HG03108 (cell line): ENCODE measurements around the gene MAPK11.

Experiments used
- ATAC-seq: cut with Tn5 transposase; IDR thresholded peaks from one replicate; pipeline ENCODE4 v1.9.1; 2021; ENCODE audit warnings: moderate library complexity; ENCODE audit not compliant: unreplicated experiment

The MAPK11 gene

DNA sequence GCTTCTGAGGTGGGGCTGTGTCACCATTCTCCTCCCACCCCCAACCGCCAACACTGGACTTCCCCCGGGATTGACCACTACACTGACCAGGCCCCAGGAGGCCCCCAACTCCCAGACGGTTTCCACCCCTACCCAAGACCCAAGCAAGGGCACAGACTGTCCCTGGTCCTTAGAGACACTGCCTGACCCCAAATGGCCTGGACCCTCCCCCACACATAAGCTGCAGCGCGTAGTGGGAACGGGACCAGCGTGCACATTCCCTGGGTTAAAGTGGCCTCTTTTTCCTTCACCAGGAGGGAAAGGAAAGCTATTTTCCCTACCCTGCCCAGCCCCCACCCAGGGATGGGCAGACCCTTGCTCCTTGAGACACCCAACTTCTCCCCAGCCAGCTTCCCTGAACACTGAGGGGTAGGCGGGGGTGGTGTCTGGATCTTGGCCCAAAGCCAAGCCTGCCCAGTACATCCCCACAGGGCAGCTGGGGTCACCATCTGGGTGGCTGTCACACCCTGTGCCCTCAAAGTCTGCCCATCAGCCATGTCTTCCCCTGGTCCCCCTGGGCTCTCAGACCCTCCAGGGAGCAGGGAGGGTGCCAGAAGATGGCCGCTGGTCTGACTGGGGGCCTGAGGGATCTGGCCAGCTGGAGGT, 7.1 kb downstream of the MAPK11 start:
- ATAC-seq: no peak

DNA sequence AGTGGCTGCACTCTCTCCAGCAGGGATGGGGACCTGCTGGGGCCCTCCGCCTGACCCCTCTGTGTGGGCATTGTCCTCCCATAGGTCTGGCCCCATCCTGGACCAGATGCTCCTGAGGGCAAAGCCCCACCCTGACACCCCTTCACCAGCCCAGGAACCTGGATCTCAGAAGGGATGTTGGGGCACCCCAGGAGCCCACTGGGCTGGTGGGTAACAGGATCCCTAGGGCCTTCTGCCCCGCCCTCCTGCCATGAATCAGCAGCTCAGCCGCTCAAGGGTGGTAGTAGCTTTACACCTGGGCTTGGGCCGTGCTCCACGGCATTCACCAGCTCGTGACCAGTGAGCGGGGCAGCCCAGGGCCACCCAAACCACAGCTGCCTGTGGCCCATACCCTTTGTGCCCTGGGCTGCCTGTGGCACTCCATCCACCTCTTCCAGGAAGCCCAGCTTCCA, 7.7 kb downstream of the MAPK11 start:
- no peak for ATAC-seq

DNA sequence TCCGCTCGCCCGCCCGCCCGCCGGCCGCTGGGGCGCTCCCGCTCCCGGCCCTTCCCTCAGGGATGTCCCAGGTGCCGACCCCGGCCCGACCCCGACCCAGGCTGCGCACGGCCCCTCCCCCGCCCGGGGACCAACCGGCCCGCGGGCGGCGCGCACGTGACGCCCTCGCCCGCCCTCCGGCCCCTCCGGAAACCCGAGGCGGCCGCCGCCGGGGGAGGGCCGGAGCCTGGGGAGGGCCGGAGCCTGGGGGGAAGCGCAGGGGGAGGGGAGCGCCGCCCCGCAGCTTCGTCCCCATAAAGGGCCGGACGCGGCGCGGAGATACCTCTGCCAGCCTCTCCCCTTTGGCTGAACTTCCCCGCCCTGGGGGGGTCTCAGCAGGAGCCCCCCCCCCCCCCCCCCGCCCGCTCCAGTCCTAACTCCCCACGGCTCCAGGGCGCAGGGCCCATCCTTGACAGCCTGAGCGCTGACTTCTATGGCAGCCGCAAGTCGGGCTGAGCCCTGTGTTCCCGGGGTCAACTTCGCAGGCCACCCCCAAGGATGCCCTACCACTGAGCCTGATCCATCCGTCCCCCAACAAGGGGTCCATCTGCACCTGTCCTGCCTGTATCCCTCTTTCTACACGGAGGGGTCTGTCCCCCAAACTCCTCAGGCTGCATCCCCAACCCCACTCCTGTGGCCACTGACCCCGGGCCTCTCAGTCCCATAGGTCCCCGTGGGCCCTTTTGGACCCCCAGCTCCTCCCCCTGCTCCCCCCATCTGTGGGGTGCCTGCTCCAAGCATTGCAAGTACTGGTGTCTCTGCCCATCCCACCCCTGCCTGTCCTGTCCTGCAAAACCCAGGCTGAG, 8.3 kb downstream of the MAPK11 start, which contains the start of gene MAPK12:
Gene MAPK12 (minus strand): TSS at position 69 of the 845 bp plus-strand sequence. CDS start 174 bp downstream, outside the sequence.
- no peak for ATAC-seq

DNA sequence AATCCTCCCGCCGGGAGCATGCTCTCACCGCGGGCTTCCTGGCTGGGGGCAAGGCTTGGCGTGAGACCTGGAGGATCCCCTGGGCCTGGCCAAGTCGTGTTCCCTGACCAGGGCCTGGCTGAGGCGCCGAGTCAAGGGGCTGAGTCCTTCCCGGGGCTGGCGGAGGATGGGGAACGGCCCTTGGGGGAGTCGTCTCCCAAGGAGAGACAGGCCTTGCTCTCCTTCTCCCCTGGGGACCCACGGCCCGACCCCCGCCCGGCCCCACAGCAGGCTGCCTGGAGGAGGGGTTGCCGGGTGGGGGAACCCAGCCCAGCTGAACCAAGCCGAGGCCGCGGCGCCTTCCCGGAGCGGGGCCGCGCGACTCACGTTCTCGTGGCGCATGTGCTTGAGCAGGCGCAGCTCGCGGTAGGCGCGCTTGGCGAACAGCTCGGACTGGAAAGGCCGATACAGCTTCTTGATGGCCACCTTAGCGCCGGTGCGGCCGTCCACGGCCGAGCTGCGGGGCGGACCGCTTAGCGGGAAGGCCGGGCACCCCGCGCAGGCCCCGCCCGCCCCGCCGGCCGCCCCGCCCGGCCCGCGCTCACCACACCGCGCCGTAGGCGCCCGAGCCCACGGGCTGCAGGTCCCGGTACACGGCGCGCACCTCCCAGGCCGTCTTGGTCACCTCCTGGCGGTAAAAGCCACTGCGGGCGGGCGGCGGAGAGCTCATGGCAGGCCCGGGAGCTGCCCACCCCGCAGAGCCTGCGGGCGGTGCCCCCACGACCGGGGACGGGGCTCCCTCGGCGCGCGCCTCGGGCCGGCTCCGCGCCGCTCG, 9.2 kb downstream of the MAPK11 start:
- no peak for ATAC-seq

DNA sequence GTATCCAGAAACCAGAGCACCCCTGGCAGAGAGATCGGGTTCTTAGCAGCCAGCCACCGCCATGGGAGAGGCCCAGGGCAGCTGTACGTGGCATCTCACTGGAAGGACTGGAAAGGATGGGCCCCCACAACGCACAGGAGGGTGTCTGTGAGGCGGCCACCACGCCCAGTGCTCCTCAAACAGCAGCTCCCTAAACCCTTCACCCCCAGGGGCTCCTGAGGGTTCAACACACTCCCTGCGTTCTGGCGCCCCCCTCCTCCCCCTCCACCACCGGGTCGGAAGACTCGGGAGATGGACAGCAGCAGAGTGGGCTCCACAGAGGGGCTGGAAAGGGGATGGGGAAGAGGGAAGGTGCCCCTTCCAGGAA, 9.8 kb downstream of the MAPK11 start:
- no peak for ATAC-seq

DNA sequence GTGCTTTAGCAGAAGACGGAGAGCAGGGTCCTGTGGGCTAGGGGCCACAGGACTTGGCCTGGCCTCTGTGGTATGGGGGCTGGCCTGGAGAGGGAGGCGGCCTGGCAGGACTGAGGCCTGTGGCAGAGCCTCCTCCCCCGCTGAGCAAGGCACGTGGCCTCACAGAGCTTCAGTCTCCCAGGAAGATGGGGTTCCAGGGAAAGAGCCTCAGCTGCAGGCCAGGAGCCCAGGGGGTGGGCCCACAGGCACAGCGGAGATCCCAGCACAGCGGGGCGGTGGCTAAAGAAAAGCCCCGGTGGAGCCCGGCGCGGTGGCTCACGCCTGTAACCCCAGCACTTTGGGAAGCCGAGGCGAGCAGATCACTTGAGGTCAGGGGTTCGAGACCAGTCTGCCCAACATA, 10.9 kb downstream of the MAPK11 start:
- ATAC-seq: no peak

DNA sequence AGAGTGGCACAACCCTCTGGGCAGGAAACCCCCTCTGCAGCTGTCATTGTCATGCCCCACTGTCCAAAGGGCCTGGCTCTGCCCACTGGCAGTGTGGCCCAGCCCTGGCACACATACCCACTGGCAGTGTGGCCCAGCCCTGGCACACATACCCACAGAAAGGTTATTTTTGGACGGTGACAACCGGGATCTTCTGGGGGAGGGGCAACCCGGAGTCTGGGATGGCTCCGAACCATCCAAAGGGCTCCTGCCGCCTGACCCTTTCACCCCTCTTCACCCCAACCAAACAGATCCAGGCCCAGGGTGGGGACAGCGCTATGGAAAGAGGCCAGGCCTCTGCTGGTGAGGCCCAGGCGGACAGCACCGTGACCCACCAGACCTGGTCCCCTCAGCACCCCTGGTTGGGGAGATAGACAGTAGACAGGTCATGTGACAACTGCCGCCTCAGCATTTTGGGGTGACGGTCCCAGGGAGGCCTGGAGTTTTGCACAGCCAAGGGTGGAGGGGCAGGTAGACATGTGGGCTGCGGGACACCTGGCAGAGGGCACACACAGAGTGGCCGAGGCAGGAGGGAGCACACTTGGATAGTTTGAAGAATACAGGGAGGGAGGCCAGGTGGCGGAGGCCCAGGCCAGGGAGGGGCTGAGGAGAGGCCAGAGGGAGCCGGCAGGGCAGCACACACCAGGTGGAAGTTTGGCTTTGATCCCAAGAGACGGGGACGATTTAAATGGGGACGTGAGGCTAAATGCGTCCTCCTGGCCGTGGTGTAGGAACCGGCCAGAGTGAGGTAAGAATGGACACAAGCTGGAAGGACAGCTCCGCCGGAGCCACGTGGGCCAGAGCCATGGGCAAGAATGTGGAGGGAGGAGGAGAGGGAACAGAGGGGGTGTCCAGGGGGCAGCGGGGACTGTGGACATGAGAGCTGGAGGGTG, 11.6 kb downstream of the MAPK11 start:
- no peak for ATAC-seq

DNA sequence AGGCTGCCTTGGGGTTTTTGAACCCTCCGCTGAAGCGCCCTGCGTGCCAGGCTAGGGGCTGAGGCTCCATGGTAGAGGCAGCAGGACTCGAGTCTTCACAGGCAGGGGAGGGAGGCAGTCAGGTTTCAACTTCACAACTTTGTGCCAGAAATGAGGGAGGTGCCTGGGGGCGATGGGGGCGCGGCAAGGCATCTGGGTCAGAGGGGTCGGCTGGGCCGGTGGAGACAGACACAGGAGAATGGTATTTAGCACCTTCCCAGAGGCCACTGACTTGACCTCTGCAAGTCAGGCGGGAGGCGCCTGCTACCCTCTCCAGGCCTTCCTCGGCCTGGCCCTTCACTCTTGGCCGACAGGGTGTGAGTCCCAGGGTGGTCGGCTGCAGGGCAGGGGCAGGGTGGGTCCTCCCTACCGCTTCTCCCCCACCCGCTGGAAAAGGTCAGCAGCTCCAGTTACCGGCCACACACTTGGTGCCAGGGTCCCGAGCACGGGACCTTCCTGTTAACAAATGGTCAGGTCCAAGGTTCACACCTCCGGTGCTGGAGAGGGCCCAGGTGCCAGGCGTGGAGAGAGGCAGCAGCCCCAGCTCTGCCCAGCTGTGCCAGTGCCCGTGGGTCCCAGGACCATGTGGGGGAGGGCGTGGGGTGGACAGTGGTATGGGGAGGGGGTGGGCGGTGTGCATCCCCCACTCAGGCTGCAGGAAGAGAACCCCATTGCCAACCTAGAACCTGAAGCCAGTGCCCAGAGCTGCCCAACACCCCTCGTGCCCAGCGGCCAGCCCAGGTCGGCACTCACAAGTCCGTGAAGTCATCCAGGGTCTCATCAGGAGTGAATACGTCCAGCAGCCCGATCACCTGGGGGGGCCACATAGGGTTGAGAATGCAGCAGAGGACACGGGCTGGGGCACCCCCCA, 12.5 kb downstream of the MAPK11 start:
- no peak for ATAC-seq

DNA sequence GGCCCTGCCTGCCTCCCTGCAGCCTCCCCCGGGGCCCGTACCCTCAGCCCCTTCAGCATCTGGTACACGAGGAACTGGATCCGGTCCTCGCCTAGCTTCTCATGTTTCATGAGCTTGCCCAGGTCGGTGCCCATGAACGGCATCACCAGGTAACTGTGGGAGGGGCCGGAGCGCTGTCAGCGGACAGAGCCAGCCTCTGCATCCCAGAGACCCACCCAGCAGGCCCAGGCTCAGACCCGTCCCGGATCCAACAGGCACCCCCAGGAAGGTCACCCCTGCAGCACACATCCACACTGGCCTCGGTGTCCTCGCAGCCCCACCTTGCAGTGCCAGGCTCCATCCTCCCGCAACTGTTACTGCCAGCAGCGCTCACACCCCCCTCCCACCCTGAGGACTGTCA, 13.1 kb downstream of the MAPK11 start:
- no peak for ATAC-seq

DNA sequence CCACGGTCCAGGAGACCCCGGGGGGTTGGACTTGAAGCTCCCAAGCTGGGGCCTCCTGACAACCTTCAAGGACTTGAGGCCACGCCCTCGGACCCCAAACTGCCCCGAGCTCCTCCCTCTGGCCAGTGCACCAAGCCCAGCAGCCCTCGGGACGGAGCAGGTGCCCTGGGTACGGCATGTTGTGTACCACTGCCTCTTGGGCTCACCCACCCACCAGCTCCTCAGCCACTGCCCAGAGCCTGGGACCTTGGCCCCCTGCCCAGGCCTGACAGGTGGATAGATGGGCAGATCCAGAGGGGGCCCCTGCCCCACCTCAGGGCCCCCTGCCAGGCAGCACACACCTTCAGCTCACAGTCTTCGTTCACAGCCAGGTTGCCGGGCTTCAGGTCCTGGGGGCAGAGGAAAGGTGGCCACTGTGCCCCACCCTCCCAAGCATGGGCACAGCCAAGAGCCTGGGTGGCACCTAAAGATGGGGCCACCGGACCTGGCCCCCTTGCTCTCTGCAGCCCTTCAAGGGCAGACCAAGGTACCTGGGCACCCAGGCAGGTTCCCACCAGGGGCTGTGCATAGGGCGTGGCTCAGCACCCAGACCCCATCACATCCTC, 13.8 kb downstream of the MAPK11 start:
- no peak for ATAC-seq

DNA sequence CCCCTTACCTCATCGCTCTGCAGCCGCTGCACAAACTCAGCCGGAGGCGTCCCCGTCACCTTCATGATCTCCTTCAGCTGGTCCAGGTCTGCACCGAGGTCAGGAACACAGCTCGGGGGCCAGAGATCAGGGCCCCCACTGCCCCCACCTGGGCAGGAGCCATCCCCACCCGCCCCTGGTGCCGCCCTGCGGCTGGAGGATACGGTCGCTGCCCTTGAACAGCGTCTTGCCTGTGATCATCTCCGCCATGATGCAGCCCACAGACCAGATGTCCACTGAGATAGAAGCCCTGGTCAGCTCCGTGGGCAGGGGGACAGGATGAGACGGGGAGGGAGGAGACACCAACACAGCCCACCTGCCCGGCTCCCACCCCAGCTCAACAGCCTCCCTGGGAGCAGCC, 14.6 kb downstream of the MAPK11 start:
- ATAC-seq: no peak

DNA sequence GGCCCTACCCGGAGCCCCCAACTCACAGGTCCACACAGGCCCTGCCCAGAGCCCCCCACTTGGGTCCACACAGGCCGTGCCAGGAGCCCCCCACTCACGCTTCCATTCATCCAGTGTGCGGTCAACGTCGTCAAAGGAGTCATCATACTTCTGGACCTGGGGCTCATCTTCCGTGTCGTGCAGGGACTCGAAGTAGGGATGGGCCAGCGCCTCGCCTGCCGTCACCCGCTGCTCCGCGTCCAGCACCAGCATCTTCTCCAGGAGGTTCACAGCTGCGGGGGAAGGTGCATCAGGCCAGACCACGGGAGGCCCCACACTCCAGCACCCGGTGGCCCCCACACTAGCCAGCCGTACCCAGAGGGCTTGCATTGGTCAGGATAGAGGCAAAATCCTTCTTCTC, 15.1 kb downstream of the MAPK11 start:
- no peak for ATAC-seq

DNA sequence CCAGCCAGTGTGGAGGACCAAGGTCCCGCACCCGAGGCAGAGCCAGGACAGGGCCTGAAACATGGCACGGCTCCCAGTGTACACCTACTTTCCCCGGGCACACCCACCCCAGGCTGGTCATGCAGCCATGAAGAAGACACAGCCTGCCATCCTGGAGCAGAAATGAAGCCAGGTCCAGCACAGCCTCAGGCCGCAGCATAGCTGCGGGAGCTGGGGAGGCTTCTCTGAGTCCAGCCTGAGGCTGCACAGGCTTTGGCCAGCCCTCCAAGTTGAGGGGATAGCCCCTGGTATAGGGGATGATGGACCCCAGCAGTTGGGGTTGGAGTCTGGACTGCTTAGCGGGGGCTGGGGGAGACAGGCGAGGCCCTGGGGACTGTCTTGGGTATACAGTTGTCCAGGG, 16.2 kb downstream of the MAPK11 start:
- ATAC-seq: no peak

DNA sequence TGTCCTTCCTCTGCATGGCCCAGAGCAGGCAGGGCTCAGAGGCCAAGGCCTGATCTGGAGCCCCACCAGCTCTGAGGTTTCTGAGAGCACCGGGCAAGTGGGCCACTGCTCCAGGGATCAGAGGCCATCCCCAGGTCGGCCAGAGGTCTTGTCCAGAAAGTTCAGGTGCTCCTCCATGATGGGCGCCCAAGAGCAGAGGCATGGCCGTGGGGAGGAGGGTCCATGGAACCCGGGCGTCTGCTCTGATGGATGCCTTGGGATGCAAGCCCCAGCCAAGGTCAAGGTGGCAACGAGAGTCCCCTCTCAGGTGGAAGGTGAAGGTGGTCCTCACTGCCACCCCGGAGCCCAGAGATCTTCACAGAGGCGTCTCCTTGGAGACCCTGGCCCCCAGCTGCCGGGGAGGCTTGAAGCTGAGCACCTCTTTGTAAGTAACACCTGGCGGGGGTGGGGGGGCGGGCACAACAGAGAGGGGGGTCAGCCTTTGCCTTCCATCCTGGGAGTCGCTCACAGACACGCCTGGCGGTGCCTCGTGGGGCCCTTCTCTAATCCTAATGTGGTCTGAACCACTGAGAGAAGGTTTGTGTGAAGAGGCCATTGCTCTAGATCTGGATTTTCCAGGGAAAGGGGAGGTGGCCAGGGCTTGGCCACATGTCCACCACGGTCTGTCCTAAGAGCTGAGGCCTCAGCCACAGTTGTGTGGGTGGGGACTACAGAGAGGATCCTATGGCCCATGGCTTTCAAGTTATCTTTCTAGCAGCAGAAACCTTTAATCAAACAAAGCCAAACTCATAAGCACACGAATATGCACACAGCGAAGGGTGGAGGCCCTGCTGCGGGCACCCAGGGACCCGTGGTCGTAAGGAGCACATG, 16.9 kb downstream of the MAPK11 start:
- no peak for ATAC-seq

DNA sequence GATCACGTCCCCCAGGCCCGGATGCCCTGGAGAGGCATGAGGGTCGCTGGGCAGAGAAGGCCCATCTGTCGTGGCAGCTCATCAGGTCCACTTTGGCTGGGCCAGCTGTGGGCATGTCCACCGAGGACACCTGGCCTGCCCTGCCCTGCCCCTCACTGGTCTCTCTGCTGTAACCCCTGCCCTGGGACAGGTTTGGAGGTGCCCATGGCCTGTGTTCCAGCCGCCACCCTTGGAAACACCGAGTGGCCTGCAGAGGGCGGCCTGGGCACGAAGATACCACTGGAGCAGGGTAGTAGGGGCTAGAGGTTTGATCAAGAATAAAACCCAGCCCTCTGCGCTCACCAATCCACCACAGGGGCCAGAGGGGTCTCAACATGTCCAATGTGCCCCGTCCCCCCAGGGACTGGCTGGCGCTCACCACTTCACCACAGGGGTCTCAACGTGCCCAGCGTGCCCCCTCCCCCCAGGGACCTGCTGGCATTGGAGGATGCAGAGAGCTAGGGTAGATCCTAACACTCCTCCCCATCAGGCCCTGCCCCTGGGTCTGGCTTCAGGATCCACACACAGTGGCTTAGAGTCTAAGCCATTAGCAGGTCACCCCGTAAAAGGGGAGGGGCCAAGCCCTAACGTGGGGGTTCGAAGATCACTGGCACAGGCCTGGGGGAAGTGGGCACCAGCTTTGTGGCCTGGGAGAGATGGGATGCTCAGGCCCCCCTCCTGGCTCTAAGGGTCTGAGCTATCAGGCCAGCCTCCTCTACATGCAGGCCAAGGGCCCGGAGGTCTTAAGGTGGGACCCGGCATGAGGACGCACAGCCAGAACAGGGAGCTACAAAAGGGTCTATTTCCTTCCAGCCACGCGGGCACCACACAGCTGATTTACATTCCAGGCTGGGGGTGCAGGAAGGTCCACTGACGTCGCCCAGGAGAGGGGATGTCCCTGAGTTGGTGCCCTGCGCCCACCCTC, 17.8 kb downstream of the MAPK11 start:
- ATAC-seq: no peak

DNA sequence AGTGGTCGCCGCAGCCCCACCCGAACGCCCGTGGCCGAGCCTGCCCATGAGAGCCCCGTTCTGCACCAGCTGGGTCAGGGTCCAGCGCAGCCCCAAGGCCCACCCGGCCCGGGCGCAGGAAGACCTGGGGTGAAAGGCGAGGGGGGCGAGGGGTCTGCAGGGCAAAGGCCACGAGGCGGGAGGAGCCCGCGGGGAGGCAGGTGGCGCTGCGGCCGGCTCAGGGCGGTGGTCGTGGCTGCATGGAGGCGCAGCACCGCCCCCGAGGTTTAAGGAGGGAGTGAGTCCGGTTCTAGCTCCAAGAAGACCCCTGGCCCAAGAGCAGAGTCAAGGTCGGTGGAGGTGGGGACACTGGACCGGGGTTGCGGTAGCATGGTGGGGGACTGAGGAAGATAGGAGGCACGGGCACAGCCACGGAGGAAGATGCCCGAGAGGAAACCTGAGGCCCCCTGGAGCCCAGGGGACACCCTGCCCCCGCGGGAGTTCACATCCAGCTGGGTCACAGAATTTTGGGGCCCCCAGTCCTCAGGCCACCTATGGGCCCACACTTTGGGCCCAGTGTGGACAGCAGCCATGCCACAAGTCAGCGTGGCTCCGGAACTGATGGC, 18.6 kb downstream of the MAPK11 start:
- no peak for ATAC-seq
